Right lobe of liver (tissue), 4 donors: ENCODE measurements around the gene CHMP3.

Experiments
- POLR2A ChIP-seq: fragments of 450-650 bp; IDR thresholded peaks from one replicate; pipeline ENCODE4 v1.6.1; 2017; ENCODE audit warnings: antibody characterized with exemption, mild to moderate bottlenecking
- TF ChIP-seq, protein P1 (sequence below), 4 donors: fragments of 200-600 bp in 3 of 4; fragments of 450-650 bp in 1 of 4; IDR thresholded peaks; one replicate each; pipeline versions ENCODE4 v1.5.1 to v1.8.0; 2016 to 2022; ENCODE audit warnings: antibody characterized with exemption in 4 of 4, mild to moderate bottlenecking in 2 of 4
- donor health status: DM: no; HTN: no; CAD: no.
- donor health status: DM: no; HTN: no; CAD: no.
- donor health status: DM: no; HTN: yes; CAD: no.

DNA sequence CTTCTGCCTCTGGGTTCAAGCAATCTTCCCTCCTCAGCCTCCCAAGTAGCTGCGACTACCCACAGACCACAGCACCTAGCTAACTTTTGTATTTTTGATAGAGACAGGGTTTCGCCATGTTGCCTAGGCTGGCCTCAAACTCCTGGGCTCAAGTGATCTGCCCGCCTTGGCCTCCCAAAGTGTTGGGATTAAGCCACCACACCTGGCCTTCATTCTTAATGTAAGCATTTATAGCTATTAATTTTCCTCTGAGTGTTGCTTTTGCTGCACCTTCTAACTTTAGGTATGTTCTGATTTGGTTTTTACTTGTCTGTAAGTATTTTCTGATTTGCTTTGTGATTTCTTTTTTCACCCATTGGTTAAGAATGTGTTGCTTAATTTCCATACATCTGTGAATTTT is 29.7 kb downstream of the CHMP3 start:
- TF ChIP-seq, protein P1, sequence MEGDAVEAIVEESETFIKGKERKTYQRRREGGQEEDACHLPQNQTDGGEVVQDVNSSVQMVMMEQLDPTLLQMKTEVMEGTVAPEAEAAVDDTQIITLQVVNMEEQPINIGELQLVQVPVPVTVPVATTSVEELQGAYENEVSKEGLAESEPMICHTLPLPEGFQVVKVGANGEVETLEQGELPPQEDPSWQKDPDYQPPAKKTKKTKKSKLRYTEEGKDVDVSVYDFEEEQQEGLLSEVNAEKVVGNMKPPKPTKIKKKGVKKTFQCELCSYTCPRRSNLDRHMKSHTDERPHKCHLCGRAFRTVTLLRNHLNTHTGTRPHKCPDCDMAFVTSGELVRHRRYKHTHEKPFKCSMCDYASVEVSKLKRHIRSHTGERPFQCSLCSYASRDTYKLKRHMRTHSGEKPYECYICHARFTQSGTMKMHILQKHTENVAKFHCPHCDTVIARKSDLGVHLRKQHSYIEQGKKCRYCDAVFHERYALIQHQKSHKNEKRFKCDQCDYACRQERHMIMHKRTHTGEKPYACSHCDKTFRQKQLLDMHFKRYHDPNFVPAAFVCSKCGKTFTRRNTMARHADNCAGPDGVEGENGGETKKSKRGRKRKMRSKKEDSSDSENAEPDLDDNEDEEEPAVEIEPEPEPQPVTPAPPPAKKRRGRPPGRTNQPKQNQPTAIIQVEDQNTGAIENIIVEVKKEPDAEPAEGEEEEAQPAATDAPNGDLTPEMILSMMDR (IDR thresholded peaks at IDR 0.05) = no peak
- TF ChIP-seq POLR2A = no peak
